Caco-2 (cell line): Measurements from ENCODE around the gene SPDYE3. TPM values are rescaled to one million over a fixed set of nuclear protein-coding genes. Genes with fewer than 3 reads are reported as not detected.
A peak's percentile ranks its signal among the peaks of the same experiment; 100 is the strongest.
"Not testable (repeated sequence)": the region's sequence is repeated elsewhere in the genome, so short reads cannot be mapped to it uniquely, and the experiment has no call there.

Source experiments
- Bru-seq: library from RNA; stranded (reverse); fragments of 400-500 nt; gene quantifications from one replicate; lab custom pipeline; 2021; lab: Mats Ljungman, UMichigan
- BruChase-seq, 2 experiments: library from RNA; stranded (reverse); fragments of 400-500 nt; gene quantifications; one replicate each; lab custom pipeline; 2021; lab: Mats Ljungman, UMichigan
- BruUV-seq: library from RNA; stranded (reverse); fragments of 400-500 nt; replicated peaks from 2 replicates; lab custom pipeline; 2021; lab: Mats Ljungman, UMichigan
- CTCF ChIA-PET: fragments of 300-600 bp; sonication (Branson Sonifier 250); formaldehyde crosslinking; loops from one replicate; lab custom pipeline; 2022; ENCODE audit warnings: antibody characterized with exemption; lab: Charles Lee
- POLR2A ChIA-PET: fragments of 300-600 bp; sonication (Branson Sonifier 250); formaldehyde crosslinking; loops from one replicate; lab custom pipeline; 2022; ENCODE audit warnings: antibody characterized with exemption; lab: Charles Lee
- DNase-seq, 2 experiments: peaks; one replicate each; pipeline versions ENCODE4 v3.0.0 to v3.0.0-alpha.2; 2020 to 2022
- H3K27me3 ChIP-seq: replicated peaks from 2 replicates; pipeline ENCODE4 v1.6.0; 2011; ENCODE audit warnings: low read length; ENCODE audit not compliant: control insufficient read depth, insufficient read depth
- H3K36me3 ChIP-seq: 2 replicates; pipeline ENCODE4 v1.5.1; 2011; ENCODE audit warnings: low read length; ENCODE audit not compliant: control insufficient read depth, insufficient read depth
- H3K4me1 ChIP-seq: fragments of 250-450 bp; sonication (Bioruptor Pico); 2 replicates; pipeline ENCODE4 v1.5.1; 2020; ENCODE audit warnings: mild to moderate bottlenecking
- H3K4me3 ChIP-seq: 2 replicates; pipeline ENCODE4 v1.5.1; 2011; ENCODE audit warnings: low read depth, mild to moderate bottlenecking, control low read depth, low read length
- H3K9me3 ChIP-seq: fragments of 250-450 bp; sonication (Bioruptor Pico); 2 replicates; pipeline ENCODE4 v1.5.1; 2020; ENCODE audit warnings: mild to moderate bottlenecking, moderate library complexity
- H3K27ac Mint-ChIP-seq: one replicate; pipeline ENCODE4 v1.8.0; 2022; ENCODE audit warnings: mixed read lengths; ENCODE audit not compliant: unreplicated experiment
- H3K27me3 Mint-ChIP-seq: one replicate; pipeline ENCODE4 v1.8.0; 2022; ENCODE audit warnings: mixed read lengths; ENCODE audit not compliant: insufficient read depth, unreplicated experiment
- H3K36me3 Mint-ChIP-seq: one replicate; pipeline ENCODE4 v1.8.0; 2022; ENCODE audit warnings: mild to moderate bottlenecking, mixed read lengths; ENCODE audit not compliant: insufficient read depth, unreplicated experiment
- H3K4me1 Mint-ChIP-seq: one replicate; pipeline ENCODE4 v1.8.0; 2022; ENCODE audit warnings: low read depth, mixed read lengths; ENCODE audit not compliant: unreplicated experiment
- H3K4me3 Mint-ChIP-seq: one replicate; pipeline ENCODE4 v1.8.0; 2022; ENCODE audit warnings: mild to moderate bottlenecking, moderate library complexity, mixed read lengths; ENCODE audit not compliant: unreplicated experiment
- H3K9me3 Mint-ChIP-seq: one replicate; pipeline ENCODE4 v1.8.0; 2022; ENCODE audit warnings: mixed read lengths; ENCODE audit not compliant: unreplicated experiment
- intact Hi-C: fragments of 100-400 bp; cut with micrococcal nuclease; formaldehyde crosslinking; loops from one replicate; pipeline ENCODE4 v1.10.0; 2022; ENCODE audit not compliant: unreplicated experiment
- long read RNA-seq: library from polyadenylated mRNA; stranded (forward); transcript quantifications from one replicate; pipeline ENCODE4 v2.0.0, GENCODE V29; 2022
- total RNA-seq: library from RNA; stranded (reverse); gene quantifications from 2 replicates; pipeline ENCODE4 v1.2.3, GENCODE V29; 2022

SPDYE3 gene, protein sequence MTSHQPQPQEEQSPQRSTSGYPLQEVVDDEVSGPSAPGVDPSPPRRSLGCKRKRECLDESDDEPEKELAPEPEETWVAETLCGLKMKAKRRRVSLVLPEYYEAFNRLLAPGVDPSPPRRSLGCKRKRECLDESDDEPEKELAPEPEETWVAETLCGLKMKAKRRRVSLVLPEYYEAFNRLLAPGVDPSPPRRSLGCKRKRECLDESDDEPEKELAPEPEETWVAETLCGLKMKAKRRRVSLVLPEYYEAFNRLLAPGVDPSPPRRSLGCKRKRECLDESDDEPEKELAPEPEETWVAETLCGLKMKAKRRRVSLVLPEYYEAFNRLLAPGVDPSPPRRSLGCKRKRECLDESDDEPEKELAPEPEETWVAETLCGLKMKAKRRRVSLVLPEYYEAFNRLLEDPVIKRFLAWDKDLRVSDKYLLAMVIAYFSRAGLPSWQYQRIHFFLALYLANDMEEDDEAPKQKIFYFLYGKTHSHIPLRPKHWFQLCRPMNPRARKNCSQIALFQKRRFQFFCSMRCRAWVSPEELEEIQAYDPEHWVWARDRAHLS
- total RNA-seq (not detected in 2 replicates), Bru-seq, nascent RNA (percentile 7 among the genes with signal in this experiment), BruChase-seq, experiment 1, labeled RNA remaining after a 2-hour chase (not detected), BruChase-seq, experiment 2, labeled RNA remaining after a 6-hour chase (percentile 6 among the genes with signal in this experiment)
- long read RNA-seq, partial matches to known transcripts: 0 of 15 reads
- long read RNA-seq, other reads (novel, unspliced or antisense): 15 of 15 reads

DNA sequence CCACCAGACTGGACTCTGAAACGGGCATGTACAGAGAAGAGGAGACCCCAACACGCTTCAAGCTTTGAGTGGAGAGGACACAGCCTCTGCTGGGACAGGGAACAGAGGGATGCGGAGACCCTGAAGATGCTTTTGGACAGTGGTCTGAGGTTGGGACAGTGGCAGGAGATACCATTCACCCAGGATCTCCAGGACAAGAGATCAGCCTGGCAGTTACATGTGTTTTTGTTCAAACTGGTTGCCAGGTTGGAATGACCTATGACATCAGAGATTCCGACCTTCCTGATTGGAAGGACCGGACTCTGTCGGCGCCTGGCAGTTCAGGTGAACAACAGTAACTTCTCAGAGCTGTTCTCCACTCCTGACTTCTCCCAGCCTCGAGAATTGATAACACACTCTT is at the start of gene SPDYE3:
TSS of gene SPDYE3 (plus strand) at position 301 of the 400 bp plus-strand sequence. CDS start 184 bp downstream, outside the sequence.
- H3K4me3 Mint-ChIP-seq, H3K9me3 Mint-ChIP-seq, CTCF ChIA-PET, BruUV-seq, H3K4me3 ChIP-seq, POLR2A ChIA-PET, H3K36me3 Mint-ChIP-seq, H3K27me3 ChIP-seq, H3K27me3 Mint-ChIP-seq, H3K4me1 Mint-ChIP-seq, H3K4me1 ChIP-seq, H3K36me3 ChIP-seq, intact Hi-C loops, H3K9me3 ChIP-seq, DNase-seq, H3K27ac Mint-ChIP-seq: not testable (repeated sequence)

DNA sequence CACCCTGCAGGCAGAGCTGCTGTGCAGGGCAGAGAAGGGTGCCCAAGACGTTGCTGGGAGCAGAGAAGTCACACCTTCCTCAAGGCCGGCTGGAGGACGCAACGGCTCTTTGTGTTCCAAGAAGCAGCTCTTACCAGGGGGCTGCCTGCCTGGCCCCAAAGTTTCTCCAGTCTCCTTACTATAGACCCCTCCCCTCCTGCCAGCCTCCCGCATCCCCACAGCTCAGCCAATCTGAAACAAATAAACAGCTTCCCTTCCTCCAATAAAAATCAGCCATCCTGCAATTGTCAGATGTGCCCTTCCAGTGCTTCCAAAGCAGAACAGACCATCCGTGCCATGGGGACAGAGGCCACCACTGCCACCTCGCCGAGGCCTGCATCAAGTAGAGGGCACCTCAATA is 47.5 kb upstream of the SPDYE3 start:
- H3K36me3 ChIP-seq, H3K4me1 ChIP-seq, H3K4me1 Mint-ChIP-seq, H3K4me3 Mint-ChIP-seq, H3K9me3 Mint-ChIP-seq, CTCF ChIA-PET, POLR2A ChIA-PET, DNase-seq, H3K9me3 ChIP-seq, BruUV-seq, H3K27ac Mint-ChIP-seq, H3K27me3 ChIP-seq, intact Hi-C loops, H3K4me3 ChIP-seq, H3K27me3 Mint-ChIP-seq: not testable (repeated sequence)
- H3K36me3 Mint-ChIP-seq: peaks cover 12% of the 10 kb centered on the region

DNA sequence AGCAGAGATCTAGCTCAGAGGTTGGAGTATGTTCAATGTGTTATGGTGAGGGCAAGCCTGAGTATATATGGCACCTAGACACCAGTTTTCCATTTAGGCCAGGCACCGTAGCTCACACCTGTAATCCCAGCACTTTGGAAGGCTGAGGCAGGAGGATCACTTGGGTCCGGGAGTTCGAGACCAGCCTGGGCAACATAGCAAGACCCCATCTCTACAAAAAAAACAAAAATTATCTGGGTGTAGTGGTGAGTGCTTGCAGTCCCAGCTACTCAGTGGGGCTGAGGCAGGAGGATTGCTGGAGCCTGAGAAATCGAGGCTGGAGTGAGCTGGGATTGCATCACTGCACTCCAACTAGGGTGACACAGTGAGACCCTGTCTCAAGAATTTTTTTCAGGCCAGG is 44.6 kb upstream of the SPDYE3 start:
- POLR2A ChIA-PET, H3K27me3 ChIP-seq, H3K4me3 Mint-ChIP-seq, H3K9me3 Mint-ChIP-seq, intact Hi-C loops, DNase-seq, H3K27me3 Mint-ChIP-seq, H3K9me3 ChIP-seq, H3K36me3 ChIP-seq, H3K4me3 ChIP-seq, BruUV-seq, H3K27ac Mint-ChIP-seq: not testable (repeated sequence)
- H3K36me3 Mint-ChIP-seq: peaks cover 24% of the 10 kb centered on the region
- CTCF ChIA-PET: interaction anchor here (0.6 kb wide), 2 partner anchors 150 to 574 kb away, joined by 3 read pairs; no protein-coding TSS in a partner anchor
- peaks cover 19% of the 10 kb centered on the region for H3K4me1 ChIP-seq
- peaks cover 18% of the 10 kb centered on the region for H3K4me1 Mint-ChIP-seq

DNA sequence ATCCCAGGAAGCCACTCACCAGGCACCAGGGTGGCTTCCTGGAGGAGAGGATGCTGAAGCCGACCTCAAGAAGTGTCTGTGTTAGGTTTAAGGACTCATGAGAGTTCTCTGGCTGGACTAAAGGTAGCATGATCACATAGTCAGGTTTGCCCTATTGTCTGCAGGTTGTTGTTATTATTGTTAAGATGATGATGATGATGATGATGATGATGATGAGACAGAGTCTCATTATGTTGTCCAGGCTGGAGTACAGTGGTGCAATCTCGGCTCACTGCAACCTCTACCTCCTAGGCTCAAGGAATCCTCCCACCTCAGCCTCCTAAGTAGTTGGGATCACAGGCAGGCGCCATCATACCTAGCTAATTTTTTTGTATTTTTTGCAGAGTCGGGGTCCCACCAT is 43.3 kb upstream of the SPDYE3 start:
- H3K4me3 Mint-ChIP-seq: not testable (repeated sequence)

DNA sequence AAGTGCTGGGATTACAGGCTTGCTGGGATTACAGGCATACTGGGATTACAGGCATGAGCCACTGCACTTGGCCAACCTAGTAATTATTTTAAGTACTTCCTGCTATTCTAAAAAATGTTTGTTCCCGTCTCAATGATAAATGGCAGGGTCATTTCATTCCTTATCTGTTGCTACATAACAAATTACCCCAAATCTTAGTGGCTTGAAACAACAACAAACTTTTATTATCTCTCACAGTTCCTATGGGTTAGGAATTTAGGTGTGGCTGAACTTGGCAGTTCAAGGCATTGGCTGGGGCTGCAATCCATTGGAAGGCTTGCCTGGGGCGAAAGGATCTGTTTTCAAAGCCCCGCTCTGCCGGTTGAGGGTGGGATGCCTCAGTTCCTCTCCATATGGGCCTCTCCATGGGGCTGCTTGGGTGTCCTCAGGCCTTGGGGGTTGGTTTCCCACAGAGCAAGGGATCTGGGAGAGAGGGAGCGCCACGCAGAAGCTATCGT is 42.8 kb upstream of the SPDYE3 start:
- BruUV-seq, H3K27ac Mint-ChIP-seq: not testable (repeated sequence)
- intact Hi-C loops: loop anchor here (5.0 kb wide), 1 partner anchor 73 kb away; no protein-coding TSS in a partner anchor

More for the DNA sequence above, 43.3 kb upstream of the SPDYE3 start:
- H3K4me1 ChIP-seq: peaks cover 32% of the 10 kb centered on the region
- H3K9me3 ChIP-seq, DNase-seq, H3K9me3 Mint-ChIP-seq, H3K4me3 ChIP-seq, intact Hi-C loops, H3K27ac Mint-ChIP-seq, BruUV-seq, H3K36me3 ChIP-seq, POLR2A ChIA-PET, H3K27me3 ChIP-seq, CTCF ChIA-PET, H3K27me3 Mint-ChIP-seq: not testable (repeated sequence)
- Mint-ChIP-seq H3K36me3 (peaks cover 29% of the 10 kb centered on the region), H3K4me1 (peaks cover 24% of the 10 kb centered on the region)

DNA sequence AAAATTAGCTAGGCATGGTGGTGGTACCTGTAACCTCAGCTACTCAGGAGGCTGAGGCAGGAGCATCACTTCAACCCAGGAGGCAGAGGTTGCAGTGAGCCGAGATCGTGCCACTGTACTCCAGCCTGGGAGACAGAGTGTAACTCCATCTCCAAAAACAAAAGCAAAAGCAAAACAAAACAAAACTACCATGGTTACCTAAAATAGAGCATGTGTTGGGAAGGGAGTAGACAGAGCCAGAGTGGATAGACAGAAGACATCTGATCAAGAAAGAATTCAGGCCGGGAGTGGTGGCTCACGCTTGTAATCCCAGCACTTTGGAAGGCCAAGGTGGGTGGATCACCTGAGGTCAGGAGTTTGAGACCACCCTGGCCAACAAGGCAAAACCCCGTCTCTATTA is 41.7 kb upstream of the SPDYE3 start:
- H3K36me3 Mint-ChIP-seq: peaks cover 25% of the 10 kb centered on the region
- H3K36me3 ChIP-seq, H3K27me3 Mint-ChIP-seq, H3K4me3 ChIP-seq, H3K27ac Mint-ChIP-seq, H3K27me3 ChIP-seq, H3K4me3 Mint-ChIP-seq, CTCF ChIA-PET, BruUV-seq, POLR2A ChIA-PET, H3K9me3 Mint-ChIP-seq, DNase-seq, H3K9me3 ChIP-seq: not testable (repeated sequence)
- peaks cover 35% of the 10 kb centered on the region for H3K4me1 ChIP-seq
- H3K4me1 Mint-ChIP-seq: peaks cover 24% of the 10 kb centered on the region
- intact Hi-C loops: loop anchor here (5.0 kb wide), 1 partner anchor 71 kb away; no protein-coding TSS in a partner anchor

More for the DNA sequence above, 42.8 kb upstream of the SPDYE3 start:
- H3K27me3 Mint-ChIP-seq, H3K4me3 ChIP-seq, H3K9me3 ChIP-seq, H3K36me3 ChIP-seq, H3K27me3 ChIP-seq, CTCF ChIA-PET, H3K9me3 Mint-ChIP-seq, POLR2A ChIA-PET, H3K4me3 Mint-ChIP-seq: not testable (repeated sequence)
- H3K36me3 Mint-ChIP-seq: peaks cover 24% of the 10 kb centered on the region
- peak in 1 of 2 experiments; percentile 58 for DNase-seq
- peaks cover 24% of the 10 kb centered on the region for H3K4me1 Mint-ChIP-seq
- H3K4me1 ChIP-seq: peaks cover 32% of the 10 kb centered on the region
